ENCODE data around the gene SNU13.

DNA sequence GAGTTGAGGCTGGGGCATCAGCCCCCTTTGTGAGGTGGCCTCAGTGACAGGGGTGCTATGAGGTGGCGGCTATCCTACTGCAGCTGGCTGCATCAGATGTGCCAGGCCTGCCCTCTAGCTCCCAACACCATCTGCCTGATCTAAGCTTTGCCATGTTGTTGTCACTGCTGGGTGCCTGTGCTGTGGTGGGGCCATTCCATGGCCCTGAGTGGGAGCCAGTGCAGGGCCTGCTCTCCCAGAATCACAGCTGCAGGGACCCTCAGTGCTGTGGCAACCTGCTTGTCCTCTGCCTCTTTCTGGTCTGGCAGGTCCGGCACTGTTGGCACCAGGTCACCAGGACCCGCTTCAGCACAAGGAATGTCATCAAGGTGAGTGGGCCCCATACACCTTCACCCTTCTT is 1.8 kb upstream of the SNU13 start:
- TF ChIP-seq, protein P1, sequence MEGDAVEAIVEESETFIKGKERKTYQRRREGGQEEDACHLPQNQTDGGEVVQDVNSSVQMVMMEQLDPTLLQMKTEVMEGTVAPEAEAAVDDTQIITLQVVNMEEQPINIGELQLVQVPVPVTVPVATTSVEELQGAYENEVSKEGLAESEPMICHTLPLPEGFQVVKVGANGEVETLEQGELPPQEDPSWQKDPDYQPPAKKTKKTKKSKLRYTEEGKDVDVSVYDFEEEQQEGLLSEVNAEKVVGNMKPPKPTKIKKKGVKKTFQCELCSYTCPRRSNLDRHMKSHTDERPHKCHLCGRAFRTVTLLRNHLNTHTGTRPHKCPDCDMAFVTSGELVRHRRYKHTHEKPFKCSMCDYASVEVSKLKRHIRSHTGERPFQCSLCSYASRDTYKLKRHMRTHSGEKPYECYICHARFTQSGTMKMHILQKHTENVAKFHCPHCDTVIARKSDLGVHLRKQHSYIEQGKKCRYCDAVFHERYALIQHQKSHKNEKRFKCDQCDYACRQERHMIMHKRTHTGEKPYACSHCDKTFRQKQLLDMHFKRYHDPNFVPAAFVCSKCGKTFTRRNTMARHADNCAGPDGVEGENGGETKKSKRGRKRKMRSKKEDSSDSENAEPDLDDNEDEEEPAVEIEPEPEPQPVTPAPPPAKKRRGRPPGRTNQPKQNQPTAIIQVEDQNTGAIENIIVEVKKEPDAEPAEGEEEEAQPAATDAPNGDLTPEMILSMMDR (IDR thresholded peaks at IDR 0.05; ENCODE audit: borderline replicate concordance, extremely low read depth, low read length, poor library complexity, severe bottlenecking): no peak
- no peak for TF ChIP-seq EZH2 (IDR thresholded peaks at IDR 0.05; ENCODE audit: borderline replicate concordance, low read depth, low read length, severe bottlenecking)
